Vagina (tissue), 2 donors: ENCODE data around the gene DAB1.

ENCODE experiments used
- POLR2A ChIP-seq, 2 donors: fragments of 450-650 bp; IDR thresholded peaks; one replicate each; pipeline ENCODE4 v1.6.1; 2017; ENCODE audit warnings: antibody characterized with exemption in 2 of 2, mild to moderate bottlenecking in 2 of 2, moderate library complexity in 2 of 2
- TF ChIP-seq, protein P1 (sequence below), 3 experiments: fragments of 450-650 bp in 2 of 3; fragments of 200-600 bp in 1 of 3; sonication (generic) in 1 of 3; IDR thresholded peaks; one replicate each; pipeline ENCODE4 v1.5.1; 2017 to 2019; ENCODE audit warnings: antibody characterized with exemption in 3 of 3, mild to moderate bottlenecking in 2 of 3, moderate library complexity in 2 of 3

DNA sequence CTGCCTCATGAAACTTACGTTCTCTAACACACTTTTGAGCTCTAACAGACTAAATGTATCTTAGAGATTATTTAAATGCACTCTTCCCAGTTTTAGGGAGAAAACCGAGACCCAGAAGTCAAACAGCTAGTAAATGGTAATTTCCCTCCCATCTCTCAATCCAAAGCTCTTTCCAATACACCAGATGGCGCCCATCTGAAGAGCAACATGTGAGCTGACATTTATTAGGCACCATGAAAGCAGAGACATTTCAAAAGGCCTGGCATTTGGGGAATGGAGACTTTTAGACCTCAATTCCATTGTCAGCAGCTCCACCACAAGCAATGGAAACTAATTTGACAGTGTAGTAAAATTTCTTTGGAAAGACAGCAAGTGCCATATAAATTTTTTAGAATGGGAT is 191.4 kb downstream of the DAB1 start:
- TF ChIP-seq, protein P1, sequence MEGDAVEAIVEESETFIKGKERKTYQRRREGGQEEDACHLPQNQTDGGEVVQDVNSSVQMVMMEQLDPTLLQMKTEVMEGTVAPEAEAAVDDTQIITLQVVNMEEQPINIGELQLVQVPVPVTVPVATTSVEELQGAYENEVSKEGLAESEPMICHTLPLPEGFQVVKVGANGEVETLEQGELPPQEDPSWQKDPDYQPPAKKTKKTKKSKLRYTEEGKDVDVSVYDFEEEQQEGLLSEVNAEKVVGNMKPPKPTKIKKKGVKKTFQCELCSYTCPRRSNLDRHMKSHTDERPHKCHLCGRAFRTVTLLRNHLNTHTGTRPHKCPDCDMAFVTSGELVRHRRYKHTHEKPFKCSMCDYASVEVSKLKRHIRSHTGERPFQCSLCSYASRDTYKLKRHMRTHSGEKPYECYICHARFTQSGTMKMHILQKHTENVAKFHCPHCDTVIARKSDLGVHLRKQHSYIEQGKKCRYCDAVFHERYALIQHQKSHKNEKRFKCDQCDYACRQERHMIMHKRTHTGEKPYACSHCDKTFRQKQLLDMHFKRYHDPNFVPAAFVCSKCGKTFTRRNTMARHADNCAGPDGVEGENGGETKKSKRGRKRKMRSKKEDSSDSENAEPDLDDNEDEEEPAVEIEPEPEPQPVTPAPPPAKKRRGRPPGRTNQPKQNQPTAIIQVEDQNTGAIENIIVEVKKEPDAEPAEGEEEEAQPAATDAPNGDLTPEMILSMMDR (IDR thresholded peaks at IDR 0.05), result no peak
- no peak for TF ChIP-seq POLR2A (IDR thresholded peaks at IDR 0.05)
